HCT116 (cell line): ENCODE results near the gene C1orf21.

ENCODE experiments used
- EZH2 ChIP-seq: fragments of 200-600 bp; sonication (generic); IDR thresholded peaks from 2 replicates; pipeline ENCODE4 v1.6.1; 2017; ENCODE audit warnings: antibody characterized with exemption, mixed run types
- POLR2A ChIP-seq: IDR thresholded peaks from 2 replicates; pipeline ENCODE4 v1.7.0; 2011; ENCODE audit warnings: borderline replicate concordance; ENCODE audit not compliant: insufficient read depth, insufficient read length; ENCODE audit errors: extremely low read depth
- TF ChIP-seq, protein P1 (sequence below), 3 experiments: fragments of 200-600 bp in 1 of 3; sonication (generic) in 1 of 3; IDR thresholded peaks in 2 of 3; conservative IDR thresholded peaks in 1 of 3; 2 replicates each; pipeline ENCODE4 v1.5.1; 2012 to 2017; ENCODE audit warnings: low read depth in 2 of 3, low read length in 2 of 3, antibody characterized with exemption in 1 of 3, borderline replicate concordance in 1 of 3, control low read depth in 1 of 3, mild to moderate bottlenecking in 1 of 3, mixed read lengths in 1 of 3, mixed run types in 1 of 3, moderate library complexity in 1 of 3; ENCODE audit not compliant: insufficient read depth in 1 of 3
- TF ChIP-seq, protein P2 (sequence below): IDR thresholded peaks from 2 replicates; pipeline ENCODE4 v1.6.1; 2012
- TF ChIP-seq, protein P3 (sequence below): IDR thresholded peaks from 2 replicates; pipeline ENCODE4 v1.6.1; 2011; ENCODE audit warnings: mild to moderate bottlenecking, low read length, moderate library complexity; ENCODE audit not compliant: insufficient replicate concordance; ENCODE audit errors: extremely low read depth

DNA sequence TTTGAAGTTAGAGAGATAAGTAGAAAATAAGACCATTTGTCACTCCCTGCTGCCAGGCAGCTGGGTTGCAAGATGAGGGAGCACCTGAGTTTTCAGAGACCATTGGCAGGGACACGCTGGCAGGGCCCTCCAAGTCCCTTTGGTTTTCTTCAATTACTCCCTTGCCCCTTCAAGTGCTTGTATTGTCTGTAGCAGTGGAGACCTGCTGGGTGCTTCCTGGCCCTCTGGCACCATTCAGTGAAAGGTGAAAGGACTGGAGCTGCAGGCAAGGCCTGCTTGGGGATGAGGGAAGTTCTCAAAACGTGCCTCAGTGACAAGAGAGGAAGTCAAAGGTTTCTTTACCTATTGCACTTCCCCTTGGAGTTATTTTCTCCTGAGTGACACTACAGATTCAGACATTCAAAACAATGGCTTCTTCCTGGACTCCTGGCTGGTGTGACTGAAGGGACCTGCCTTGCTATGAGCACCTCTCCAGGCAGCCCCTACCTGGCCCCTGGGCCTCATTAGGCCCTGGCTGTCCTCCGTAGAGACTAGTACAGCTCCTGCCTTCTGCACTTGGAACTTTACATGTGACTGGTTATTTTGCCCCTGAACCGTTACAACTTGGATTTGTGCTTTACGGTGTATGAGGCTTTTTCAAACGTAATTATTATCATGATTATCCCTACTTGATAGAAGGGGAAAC is 100.1 kb downstream of the C1orf21 start:
- TF ChIP-seq POLR2A (no peak), EZH2 (no peak)
- TF ChIP-seq, protein P1, sequence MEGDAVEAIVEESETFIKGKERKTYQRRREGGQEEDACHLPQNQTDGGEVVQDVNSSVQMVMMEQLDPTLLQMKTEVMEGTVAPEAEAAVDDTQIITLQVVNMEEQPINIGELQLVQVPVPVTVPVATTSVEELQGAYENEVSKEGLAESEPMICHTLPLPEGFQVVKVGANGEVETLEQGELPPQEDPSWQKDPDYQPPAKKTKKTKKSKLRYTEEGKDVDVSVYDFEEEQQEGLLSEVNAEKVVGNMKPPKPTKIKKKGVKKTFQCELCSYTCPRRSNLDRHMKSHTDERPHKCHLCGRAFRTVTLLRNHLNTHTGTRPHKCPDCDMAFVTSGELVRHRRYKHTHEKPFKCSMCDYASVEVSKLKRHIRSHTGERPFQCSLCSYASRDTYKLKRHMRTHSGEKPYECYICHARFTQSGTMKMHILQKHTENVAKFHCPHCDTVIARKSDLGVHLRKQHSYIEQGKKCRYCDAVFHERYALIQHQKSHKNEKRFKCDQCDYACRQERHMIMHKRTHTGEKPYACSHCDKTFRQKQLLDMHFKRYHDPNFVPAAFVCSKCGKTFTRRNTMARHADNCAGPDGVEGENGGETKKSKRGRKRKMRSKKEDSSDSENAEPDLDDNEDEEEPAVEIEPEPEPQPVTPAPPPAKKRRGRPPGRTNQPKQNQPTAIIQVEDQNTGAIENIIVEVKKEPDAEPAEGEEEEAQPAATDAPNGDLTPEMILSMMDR (IDR thresholded peaks at IDR 0.05 in 2 of 3, conservative IDR thresholded peaks at IDR 0.05 in 1 of 3; ENCODE audit: borderline replicate concordance in 1 of 3, insufficient read depth in 1 of 3, low read depth in 2 of 3, low read length in 2 of 3): no peak
- TF ChIP-seq, protein P2, sequence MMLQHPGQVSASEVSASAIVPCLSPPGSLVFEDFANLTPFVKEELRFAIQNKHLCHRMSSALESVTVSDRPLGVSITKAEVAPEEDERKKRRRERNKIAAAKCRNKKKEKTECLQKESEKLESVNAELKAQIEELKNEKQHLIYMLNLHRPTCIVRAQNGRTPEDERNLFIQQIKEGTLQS: no peak
- TF ChIP-seq, protein P3, sequence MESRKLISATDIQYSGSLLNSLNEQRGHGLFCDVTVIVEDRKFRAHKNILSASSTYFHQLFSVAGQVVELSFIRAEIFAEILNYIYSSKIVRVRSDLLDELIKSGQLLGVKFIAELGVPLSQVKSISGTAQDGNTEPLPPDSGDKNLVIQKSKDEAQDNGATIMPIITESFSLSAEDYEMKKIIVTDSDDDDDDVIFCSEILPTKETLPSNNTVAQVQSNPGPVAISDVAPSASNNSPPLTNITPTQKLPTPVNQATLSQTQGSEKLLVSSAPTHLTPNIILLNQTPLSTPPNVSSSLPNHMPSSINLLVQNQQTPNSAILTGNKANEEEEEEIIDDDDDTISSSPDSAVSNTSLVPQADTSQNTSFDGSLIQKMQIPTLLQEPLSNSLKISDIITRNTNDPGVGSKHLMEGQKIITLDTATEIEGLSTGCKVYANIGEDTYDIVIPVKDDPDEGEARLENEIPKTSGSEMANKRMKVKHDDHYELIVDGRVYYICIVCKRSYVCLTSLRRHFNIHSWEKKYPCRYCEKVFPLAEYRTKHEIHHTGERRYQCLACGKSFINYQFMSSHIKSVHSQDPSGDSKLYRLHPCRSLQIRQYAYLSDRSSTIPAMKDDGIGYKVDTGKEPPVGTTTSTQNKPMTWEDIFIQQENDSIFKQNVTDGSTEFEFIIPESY: no peak
